ENCODE measurements around the gene DSG3. TPM values are rescaled to one million over a fixed set of nuclear protein-coding genes. Genes with fewer than 3 reads are reported as not detected.

The DSG3 gene
- total and polyA plus RNA-seq, 2 of the 13 experiments (the other 11 are each of a cell fraction or from before 2014, with no cell fraction given): not detected

- BruUV-seq (replicated peaks): no TSS peak
- no peak for ATAC-seq
These were observed 68.9 kb downstream of the DSG3 start for GRCh38 chr18:31516437-31516836.

More at GRCh38 chr18:31516437-31516836, 68.9 kb downstream of the DSG3 start:
- ChIA-PET POLR2A (no interaction called here), CTCF (ENCODE audit: low intra/inter-chr PET ratio, low total read pairs) (no interaction called here)
- DNase-seq (ENCODE audit: low spot score) (no peak), FAIRE-seq (no peak)
- H3K9ac ChIP-seq (ENCODE audit: insufficient read depth, low read depth, low read length): no peak overlapping the region
- no peak overlapping the region for H2AFZ ChIP-seq (ENCODE audit: low read length)
- intact Hi-C loops (cut with micrococcal nuclease; ENCODE audit: unreplicated experiment) (loop anchor here (10.0 kb wide), 1 partner anchor 462 kb away; no protein-coding TSS in a partner anchor), in situ Hi-C loops (cut with HindIII; ENCODE audit: extremely low pct_ligation_motif_present, low pct_unique_long_range_greater_than_20kb) (loop anchor here (10.0 kb wide), 1 partner anchor 422 kb away; no protein-coding TSS in a partner anchor)
- no peak overlapping the region for H3K27ac ChIP-seq (ENCODE audit: extremely low read length, insufficient read depth, low read length)
- peaks cover 5 to 16% of the 10 kb centered on the region in 2 experiments for H3K36me3 ChIP-seq (replicated peaks in 1 of 2; ENCODE audit: control insufficient read depth in 1 of 2, insufficient read depth in 2 of 2, low read length in 2 of 2)
- WGBS (ENCODE audit: low lambda C conversion rate): 99% methylated on average over 3 of the region's 3 CpGs
- H3K4me1 ChIP-seq (ENCODE audit: insufficient read depth, low read length): peaks cover 28% of the 10 kb centered on the region
- no peak overlapping the region for H3K4me2 ChIP-seq (ENCODE audit: low read depth, low read length)
- no peak for TF ChIP-seq CAMTA2 (CRISPR knock-in tag; IDR thresholded peaks at IDR 0.05; ENCODE audit: borderline replicate concordance)
- no peak for TF ChIP-seq THRA (CRISPR knock-in tag; IDR thresholded peaks at IDR 0.05; ENCODE audit: borderline replicate concordance)
- TF ChIP-seq SNAI1 (CRISPR knock-in tag; IDR thresholded peaks at IDR 0.05; ENCODE audit: borderline replicate concordance): no peak
- TF ChIP-seq GATAD2A (CRISPR knock-in tag; IDR thresholded peaks at IDR 0.05): no peak
- no peak for TF ChIP-seq FOXP4 (CRISPR knock-in tag; IDR thresholded peaks at IDR 0.05)
- TF ChIP-seq E2F2 (CRISPR knock-in tag; IDR thresholded peaks at IDR 0.05; ENCODE audit: borderline replicate concordance): no peak
- no peak for TF ChIP-seq PHF21A (CRISPR knock-in tag; IDR thresholded peaks at IDR 0.05)
- H4K20me1 ChIP-seq (ENCODE audit: insufficient read depth, low read length): peaks cover 3% of the 10 kb centered on the region; the same call in 1 of the 2 replicates
- no peak overlapping the region for H3K4me3 ChIP-seq (replicated peaks in 1 of 3; ENCODE audit: insufficient read depth in 1 of 3, low read depth in 2 of 3, low read length in 3 of 3)
- peaks cover 31% of the 10 kb centered on the region for H3K79me2 ChIP-seq (ENCODE audit: insufficient read depth, low read length)
- no peaks in the 10 kb centered on the region for H3K27me3 ChIP-seq (ENCODE audit: control insufficient read depth in 1 of 2, insufficient read depth in 2 of 2, low read length in 2 of 2)
- H3K9me3 ChIP-seq (ENCODE audit: low read length): no peaks in the 10 kb centered on the region
